HG03103 (cell line): ENCODE results near the gene CHRM5.
"Not testable (repeated sequence)": the region's sequence is repeated elsewhere in the genome, so short reads cannot be mapped to it uniquely, and the experiment has no call there.

Experiments used
- ATAC-seq: cut with Tn5 transposase; IDR thresholded peaks from one replicate; pipeline ENCODE4 v1.9.1; 2021; ENCODE audit warnings: low read depth; ENCODE audit not compliant: unreplicated experiment

Gene CHRM5

GRCh38 chr15:34038023-34038870 lies 70.0 kb downstream of the CHRM5 start:
- ATAC-seq: peak; percentile 54

GRCh38 chr15:34038871-34039789 lies 70.8 kb downstream of the CHRM5 start, which contains the start of gene AVEN:
Gene AVEN, minus strand, starts transcription at chr15:34039204. Its CDS starts 158 bp downstream, at chr15:34039046.
- ATAC-seq: peak; percentile 36

- peak; percentile 7 for ATAC-seq
Measured at GRCh38 chr15:34039790-34040113, 71.5 kb downstream of the CHRM5 start.

DNA sequence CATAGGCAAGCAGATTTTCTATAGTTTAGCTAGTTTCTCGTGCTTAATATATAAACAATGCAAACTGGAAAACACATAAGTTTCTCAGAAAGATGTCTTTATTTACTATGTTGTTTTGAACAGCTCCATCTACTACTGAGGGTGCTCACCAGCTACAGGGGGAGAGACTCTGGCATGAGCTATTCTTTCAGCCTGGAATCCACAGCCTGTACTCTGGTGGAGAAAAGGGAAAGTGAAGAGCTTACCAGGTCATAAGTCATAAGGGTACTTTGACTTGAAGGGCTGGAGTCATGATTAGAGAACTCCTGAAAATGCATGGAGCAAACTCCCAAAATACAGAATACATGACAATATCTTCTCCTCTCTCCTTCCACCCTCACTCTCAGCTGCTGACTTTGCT lies 75.1 kb downstream of the CHRM5 start:
- no peak for ATAC-seq

DNA sequence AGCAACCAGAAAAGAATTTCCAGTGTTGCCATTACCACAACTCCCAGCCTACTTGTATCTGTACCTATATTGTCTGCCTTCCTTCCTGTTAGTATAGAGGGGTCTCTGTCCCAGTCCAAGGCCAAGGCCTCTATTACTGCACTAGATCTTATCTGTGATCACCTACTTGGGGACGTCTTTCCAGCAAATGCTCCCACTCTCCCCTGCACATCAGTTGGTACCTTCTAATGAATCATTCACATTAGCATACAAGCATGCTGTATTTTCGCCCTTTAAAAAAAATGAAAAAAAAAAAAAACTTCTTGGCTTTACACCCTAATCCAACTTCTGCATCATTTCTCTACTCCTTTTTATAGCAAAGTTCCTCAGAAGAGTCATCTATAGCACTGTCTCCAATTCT lies 75.5 kb downstream of the CHRM5 start:
- no peak for ATAC-seq

DNA sequence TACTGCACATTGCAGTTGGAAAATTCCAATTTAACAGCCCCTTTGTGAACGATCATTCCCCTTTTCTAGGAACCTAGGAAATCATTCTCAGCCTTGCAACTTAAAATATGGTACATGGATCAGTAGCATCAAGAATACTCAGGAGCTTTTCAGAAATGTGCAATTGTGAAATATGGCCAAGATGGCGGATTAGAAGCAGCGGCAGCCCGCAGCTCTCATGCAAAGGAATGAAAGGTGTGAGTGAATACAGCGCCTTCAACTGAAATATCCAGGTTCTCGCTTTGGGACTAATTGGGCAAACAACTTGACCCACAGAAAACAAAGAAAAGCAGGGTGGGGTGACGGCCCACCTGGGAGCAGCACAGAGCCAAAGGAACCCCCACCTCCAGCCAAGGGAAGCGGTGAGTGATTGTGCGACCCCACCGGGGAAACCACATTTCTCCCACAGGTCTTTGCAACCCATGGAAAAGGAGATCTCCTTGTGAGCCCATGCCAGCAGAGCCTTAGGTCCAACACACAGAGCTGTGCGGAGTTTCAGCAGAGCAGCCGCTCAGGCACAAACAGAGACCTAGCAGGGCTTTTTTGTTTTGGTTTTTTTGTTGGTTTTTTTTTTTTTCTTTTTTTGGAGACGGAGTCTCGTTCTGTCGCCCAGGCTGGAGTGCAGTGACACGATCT lies 78.3 kb downstream of the CHRM5 start:
- no peak for ATAC-seq

GRCh38 chr15:34047893-34048775 lies 79.8 kb downstream of the CHRM5 start:
- no peak for ATAC-seq

DNA sequence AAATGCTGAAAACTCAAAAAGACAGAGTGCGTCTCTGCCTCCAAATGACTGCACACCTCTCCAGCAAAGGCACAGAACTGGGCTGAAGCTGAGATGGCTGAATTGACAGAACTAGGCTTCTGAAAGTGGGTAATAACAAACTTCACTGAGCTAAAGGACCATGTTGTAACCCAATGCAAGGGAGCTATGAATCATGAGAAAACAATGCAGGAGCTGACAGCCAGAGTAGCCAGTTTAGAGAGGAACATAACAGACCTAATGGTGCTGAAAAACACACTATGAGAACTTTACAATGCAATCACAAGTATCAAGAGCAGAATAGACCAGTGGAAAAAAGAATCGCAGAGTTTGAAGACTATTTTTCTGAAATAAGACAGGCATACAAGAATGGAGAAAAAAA lies 80.8 kb downstream of the CHRM5 start:
- ATAC-seq: no peak

DNA sequence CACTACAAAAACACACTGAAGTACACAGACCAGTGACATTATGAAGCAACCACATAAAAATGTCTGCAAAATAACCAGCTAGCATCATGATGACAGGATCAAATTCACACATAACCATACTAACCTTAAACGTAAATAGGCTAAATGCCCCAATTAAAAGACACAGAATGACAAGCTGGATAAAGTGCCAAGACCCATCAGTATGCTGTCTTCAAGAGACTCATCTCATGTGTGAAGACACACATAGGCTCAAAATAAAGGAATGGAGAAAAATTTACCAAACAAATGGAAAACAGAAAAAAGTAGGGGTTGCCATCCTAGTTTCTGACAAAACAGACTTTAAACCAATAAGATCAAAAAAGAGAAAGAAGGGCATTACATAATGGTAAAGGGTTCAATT lies 82.1 kb downstream of the CHRM5 start:
- not testable (repeated sequence) for ATAC-seq

GRCh38 chr15:34054081-34054707 lies 85.9 kb downstream of the CHRM5 start:
- no peak for ATAC-seq

DNA sequence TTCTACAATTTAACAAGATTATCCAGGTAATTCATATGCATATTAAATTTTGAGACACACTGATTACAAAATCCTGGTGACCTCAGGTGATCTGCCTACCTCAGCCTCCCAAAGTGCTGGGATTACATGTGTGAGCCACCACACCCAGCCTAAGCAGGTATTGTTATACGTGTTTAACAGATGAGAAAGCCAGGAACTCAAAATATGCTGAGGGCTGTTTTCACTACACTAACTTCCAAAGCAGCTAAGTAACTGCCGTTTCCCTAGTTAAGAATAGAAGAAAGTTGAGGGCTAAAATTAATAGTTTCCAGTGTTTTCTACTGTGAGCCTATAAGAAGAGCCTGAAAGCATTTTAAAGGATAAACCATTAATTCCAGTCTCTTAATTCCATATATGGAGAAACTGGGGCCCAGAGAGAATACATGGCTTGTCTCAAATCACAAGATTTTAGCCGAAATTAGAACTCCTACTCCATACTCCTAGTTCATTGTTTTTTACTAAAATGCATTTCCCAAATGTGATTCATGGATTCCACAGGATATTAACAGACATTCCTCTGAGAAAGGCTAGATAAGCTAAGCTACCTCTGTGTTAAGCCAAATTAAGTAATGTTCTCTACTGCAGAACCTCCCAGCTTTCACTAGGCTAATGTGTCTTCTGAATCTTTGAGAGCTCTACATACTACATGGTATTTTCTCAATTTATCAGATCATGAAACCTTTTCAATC lies 87.7 kb downstream of the CHRM5 start:
- no peak for ATAC-seq

DNA sequence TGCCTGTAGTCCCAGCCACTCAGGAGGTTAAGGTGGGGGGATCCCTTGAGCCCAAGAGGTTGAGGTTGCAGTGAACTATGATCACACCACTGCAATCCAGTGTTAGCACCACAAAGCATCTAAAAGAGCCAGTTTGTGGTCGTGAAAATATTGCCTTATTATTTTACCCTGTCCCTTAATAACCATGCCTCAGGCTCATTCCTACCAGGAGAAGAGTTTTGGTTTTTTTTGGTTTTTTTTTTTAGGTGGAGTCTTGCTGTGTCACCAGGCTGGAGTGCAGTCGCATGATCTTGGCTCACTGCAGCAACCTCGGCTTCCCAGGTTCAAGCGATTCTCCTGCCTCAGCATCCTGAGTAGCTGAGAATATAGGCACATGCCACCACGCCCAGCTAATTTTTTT lies 88.6 kb downstream of the CHRM5 start:
- ATAC-seq: no peak

GRCh38 chr15:34059476-34059875 lies 91.2 kb downstream of the CHRM5 start:
- ATAC-seq: no peak

- no peak for ATAC-seq
Measured at GRCh38 chr15:34059946-34060345, 91.6 kb downstream of the CHRM5 start.

DNA sequence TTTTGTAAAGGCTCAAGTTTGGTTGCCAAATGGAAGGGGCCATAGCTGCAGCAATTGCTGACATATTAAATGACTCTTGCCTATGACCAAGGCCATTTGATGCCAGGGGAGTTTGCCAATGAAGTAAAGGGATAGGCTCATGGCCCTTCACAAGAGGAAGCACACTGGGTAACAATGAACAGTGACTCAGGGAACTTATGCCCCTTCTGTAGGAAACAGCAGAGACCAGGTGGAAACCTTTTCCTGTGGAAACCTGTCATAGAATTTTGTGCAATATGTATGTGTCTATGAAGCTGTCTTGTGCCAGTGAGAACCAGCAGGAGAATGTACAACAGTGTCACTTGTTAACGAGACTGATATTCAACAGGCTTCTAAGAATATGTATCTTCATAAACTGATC lies 96.1 kb downstream of the CHRM5 start:
- no peak for ATAC-seq

GRCh38 chr15:34065261-34065660 lies 97.0 kb downstream of the CHRM5 start:
- ATAC-seq: no peak

- no peak for ATAC-seq
Measured at GRCh38 chr15:34065941-34066340, 97.6 kb downstream of the CHRM5 start.

DNA sequence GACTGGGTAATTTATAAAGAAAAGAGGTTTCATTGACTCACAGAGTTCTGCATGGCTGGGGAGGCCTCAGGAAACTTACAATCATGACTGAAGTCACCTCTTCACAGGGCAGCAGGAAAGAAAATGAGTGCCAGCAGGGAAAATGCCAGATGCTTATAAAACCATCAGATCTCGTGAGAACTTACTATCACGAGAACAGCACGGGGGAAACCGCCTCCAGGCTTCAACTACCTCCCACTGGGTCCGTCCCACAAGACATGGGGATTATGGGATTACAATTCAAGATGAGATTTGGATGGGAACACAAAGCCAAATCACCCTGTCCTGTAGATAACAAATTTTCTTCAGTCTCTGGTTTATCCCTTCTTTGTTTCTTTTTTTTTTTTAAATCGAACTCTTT lies 101.7 kb downstream of the CHRM5 start:
- ATAC-seq: no peak

GRCh38 chr15:34076785-34077184 lies 108.5 kb downstream of the CHRM5 start:
- no peak for ATAC-seq
